Esophagus (tissue), 2 donors: ENCODE measurements around the gene UGCG. TPM values are rescaled to one million over a fixed set of nuclear protein-coding genes. Genes with fewer than 3 reads are reported as not detected.

Experiments
- H3K27ac ChIP-seq, 2 donors: one replicate each; pipeline ENCODE4 v1.5.1; 2013; ENCODE audit warnings: low read depth in 2 of 2, mild to moderate bottlenecking in 2 of 2, inconsistent platforms in 1 of 2, low read length in 1 of 2, moderate library complexity in 1 of 2
- H3K27me3 ChIP-seq, 2 donors: one replicate each; pipeline ENCODE4 v1.6.1; 2013; ENCODE audit warnings: low read length in 2 of 2, control low read depth in 1 of 2, mild to moderate bottlenecking in 1 of 2; ENCODE audit not compliant: insufficient read depth in 2 of 2, control insufficient read depth in 1 of 2
- H3K36me3 ChIP-seq, 2 donors: one replicate each; pipeline ENCODE4 v1.6.1; 2013; ENCODE audit warnings: low read length in 1 of 2; ENCODE audit not compliant: control insufficient read depth in 2 of 2, insufficient read depth in 2 of 2
- H3K4me1 ChIP-seq, 2 donors: one replicate each; pipeline ENCODE4 v1.6.1; 2013; ENCODE audit warnings: low read length in 1 of 2; ENCODE audit not compliant: control insufficient read depth in 2 of 2, insufficient read depth in 2 of 2
- H3K4me3 ChIP-seq, 2 donors: one replicate each; pipeline ENCODE4 v1.5.1; 2013; ENCODE audit warnings: low read length in 2 of 2, mild to moderate bottlenecking in 2 of 2, low read depth in 1 of 2, moderate library complexity in 1 of 2
- H3K9me3 ChIP-seq, 2 donors: one replicate each; pipeline ENCODE4 v1.6.1; 2013; ENCODE audit warnings: mild to moderate bottlenecking in 2 of 2, low read depth in 1 of 2, low read length in 1 of 2, moderate library complexity in 1 of 2; ENCODE audit not compliant: control insufficient read depth in 2 of 2, insufficient read depth in 1 of 2
- WGBS, 2 donors: extraction: QIAGEN DNeasy Blood & Tissue Kit; methylation state at CpG; one replicate each; pipeline ENCODE4 v1.1.7; 2013; 5-methylcytosine and 5-hydroxymethylcytosine counted together
- polyA plus RNA-seq, 2 donors: library from polyadenylated mRNA; stranded (reverse); fragments of 200-250 nt; gene quantifications; one replicate each; pipeline ENCODE4 v1.2.3, GENCODE V29; 2013
- donor health status: healthy with polysubstance abuse.
- donor health status: Bipolar disorder and iron deficiency.

Gene UGCG
- polyA plus RNA-seq, 2 donors, result 26.7 to 37.7 TPM

DNA sequence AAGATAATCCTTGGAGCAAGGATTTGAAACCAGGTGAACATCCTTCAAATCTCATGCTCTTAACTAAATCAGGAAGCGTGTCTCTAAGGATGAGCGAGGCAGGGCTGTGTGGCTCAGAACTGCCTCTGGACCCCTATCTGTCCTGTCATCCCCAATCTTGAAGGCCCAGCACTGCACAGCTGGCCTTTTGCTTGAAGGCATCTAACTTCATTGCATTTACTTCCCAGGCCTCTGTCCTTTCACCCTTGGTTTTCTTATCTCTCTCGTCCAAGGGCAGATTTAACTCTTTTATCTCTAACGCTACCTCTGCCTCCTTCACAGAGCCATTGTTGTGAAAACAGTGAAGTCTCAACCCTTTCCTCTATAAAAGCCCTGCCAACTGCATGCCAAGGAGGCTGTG is 83.8 kb downstream of the UGCG start:
- Histone ChIP-seq H3K27me3 (no peaks in the 10 kb centered on the region), H3K36me3 (no peaks in the 10 kb centered on the region), H3K4me1 (peaks cover 2% of the 10 kb centered on the region in 2 donors), H3K9me3 (no peaks in the 10 kb centered on the region), H3K4me3 (no peak overlapping the region), H3K27ac (no peak overlapping the region)
- 66 to 88% methylated on average over 4 of the region's 4 CpGs for WGBS, 2 donors

DNA sequence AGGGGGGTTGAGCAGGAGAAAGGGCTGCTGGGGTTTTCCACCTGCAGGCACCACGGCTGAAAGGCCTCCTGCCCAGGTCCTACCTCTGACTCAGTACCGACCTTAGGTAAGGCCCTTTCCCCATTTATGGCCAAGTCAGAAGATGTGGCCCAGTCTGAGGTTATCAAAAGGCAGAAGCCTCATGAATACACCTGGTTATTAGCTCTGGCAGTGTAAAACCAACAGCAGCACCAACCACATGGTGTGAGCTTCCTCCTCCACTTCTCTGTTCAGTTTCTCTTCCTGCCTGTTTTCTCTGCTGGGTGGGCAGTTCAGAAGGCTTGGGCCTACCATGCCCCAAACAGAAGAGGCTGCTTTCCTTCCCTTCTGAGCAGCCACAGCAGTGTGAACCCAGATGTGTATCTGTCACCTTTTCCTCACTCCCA is 86.9 kb downstream of the UGCG start:
- Histone ChIP-seq H3K36me3 (no peaks in the 10 kb centered on the region), H3K9me3 (no peaks in the 10 kb centered on the region), H3K27ac (no peak overlapping the region), H3K4me3 (no peak overlapping the region), H3K27me3 (no peaks in the 10 kb centered on the region), H3K4me1 (peaks cover 0 to 2% of the 10 kb centered on the region in 2 donors)
- 72 to 82% methylated on average over 2 of the region's 2 CpGs for WGBS, 2 donors

DNA sequence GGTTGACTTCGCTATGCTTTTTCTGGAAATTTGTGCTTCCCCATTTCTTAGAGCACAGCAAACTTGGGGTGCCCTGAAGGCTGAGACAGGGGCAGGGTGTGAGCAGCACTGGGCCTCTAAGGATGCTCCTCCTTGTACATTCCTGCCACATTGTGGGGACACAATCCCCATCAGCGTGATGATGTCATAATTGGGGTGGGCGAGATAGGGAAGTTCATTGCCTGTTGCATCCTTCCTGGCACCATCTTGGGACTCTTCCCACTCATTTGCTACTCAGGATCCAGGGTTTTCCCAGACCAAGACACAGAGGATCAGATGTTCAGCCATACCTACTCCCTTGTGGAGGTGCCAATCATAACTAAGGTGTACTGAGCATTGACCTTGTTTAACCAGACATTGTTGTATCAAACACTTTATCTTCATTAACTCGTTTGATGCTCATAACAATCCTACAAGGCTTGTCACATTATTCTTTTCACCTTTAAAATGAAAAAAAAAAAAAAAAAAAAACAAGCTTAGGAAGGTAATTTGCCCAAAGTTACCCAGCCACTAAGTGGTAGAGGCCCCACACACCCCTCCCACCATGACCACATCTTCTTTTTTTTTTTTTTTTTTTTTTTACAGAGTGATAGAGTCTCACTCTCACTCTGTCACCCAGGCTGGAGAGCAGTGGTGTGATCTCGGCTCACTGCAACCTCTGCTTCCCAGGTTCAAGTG is 87.6 kb downstream of the UGCG start:
- Histone ChIP-seq H3K4me3 (no peak overlapping the region), H3K27me3 (no peaks in the 10 kb centered on the region), H3K9me3 (no peaks in the 10 kb centered on the region), H3K27ac (no peak overlapping the region), H3K36me3 (no peaks in the 10 kb centered on the region), H3K4me1 (peaks cover 0 to 2% of the 10 kb centered on the region in 2 donors)
- WGBS, 2 donors, result 89 to 92% methylated on average over 5 of the region's 5 CpGs

Other genes with a start within 250 kb of the UGCG start
- gene GNG10, start 235.2 kb upstream of the UGCG start, polyA plus RNA-seq, result 10 to 100 TPM; 12.4 to 13.9 TPM
- under 1 TPM; 0.06 to 0.18 TPM for gene SHOC1, start 101.9 kb upstream of the UGCG start, polyA plus RNA-seq